HG02588 (cell line): ENCODE results near the gene ANKRD11.
"Not testable (repeated sequence)": the region's sequence is repeated elsewhere in the genome, so short reads cannot be mapped to it uniquely, and the experiment has no call there.

ENCODE experiments used
- ATAC-seq: cut with Tn5 transposase; IDR thresholded peaks from one replicate; pipeline ENCODE4 v1.9.1; 2021; ENCODE audit warnings: mild to moderate bottlenecking, moderate library complexity; ENCODE audit not compliant: unreplicated experiment

Gene ANKRD11

GRCh38 chr16:89453501-89454321 is 36.6 kb downstream of the ANKRD11 start:
- no peak for ATAC-seq

GRCh38 chr16:89452925-89453324 is 37.4 kb downstream of the ANKRD11 start:
- ATAC-seq, result no peak

GRCh38 chr16:89452241-89452640 is 38.1 kb downstream of the ANKRD11 start:
- no peak for ATAC-seq

- no peak for ATAC-seq
Measured at GRCh38 chr16:89450537-89450936, 39.8 kb downstream of the ANKRD11 start.

- ATAC-seq, result no peak
Measured at GRCh38 chr16:89449726-89450335, 40.5 kb downstream of the ANKRD11 start.

GRCh38 chr16:89448656-89449055 is 41.7 kb downstream of the ANKRD11 start:
- ATAC-seq, result no peak

- ATAC-seq, result no peak
Measured at GRCh38 chr16:89446975-89447293, 43.4 kb downstream of the ANKRD11 start.

- ATAC-seq, result no peak
Measured at GRCh38 chr16:89446136-89446974, 44.0 kb downstream of the ANKRD11 start.

- no peak for ATAC-seq
Measured at GRCh38 chr16:89445166-89445565, 45.2 kb downstream of the ANKRD11 start.

GRCh38 chr16:89444728-89445127 is 45.6 kb downstream of the ANKRD11 start:
- ATAC-seq, result no peak

GRCh38 chr16:89444151-89444723 is 46.1 kb downstream of the ANKRD11 start:
- no peak for ATAC-seq

GRCh38 chr16:89443727-89444084 is 46.7 kb downstream of the ANKRD11 start:
- ATAC-seq, result no peak

- ATAC-seq, result no peak
Measured at GRCh38 chr16:89442990-89443726, 47.2 kb downstream of the ANKRD11 start.

GRCh38 chr16:89442588-89442987 is 47.8 kb downstream of the ANKRD11 start:
- ATAC-seq, result no peak

GRCh38 chr16:89439659-89440058 is 50.7 kb downstream of the ANKRD11 start:
- no peak for ATAC-seq

- ATAC-seq, result no peak
Measured at GRCh38 chr16:89437991-89438390, 52.4 kb downstream of the ANKRD11 start.

- ATAC-seq, result no peak
Measured at GRCh38 chr16:89437251-89437987, 52.9 kb downstream of the ANKRD11 start.

GRCh38 chr16:89436366-89436765 is 54.0 kb downstream of the ANKRD11 start:
- ATAC-seq, result no peak

GRCh38 chr16:89435059-89435458 is 55.3 kb downstream of the ANKRD11 start:
- ATAC-seq, result not testable (repeated sequence)

- ATAC-seq, result no peak
Measured at GRCh38 chr16:89434490-89434889, 55.9 kb downstream of the ANKRD11 start.
